Measurements from ENCODE around the gene PHKB. TPM values are rescaled to one million over a fixed set of nuclear protein-coding genes. Genes with fewer than 3 reads are reported as not detected.
"Not testable (repeated sequence)": the region's sequence is repeated elsewhere in the genome, so short reads cannot be mapped to it uniquely, and the experiment has no call there.

Gene PHKB
- total RNA-seq, 1 experiment from 2014 or later, result 39.1 TPM

- no peak for DNase-seq (ENCODE audit: low read depth)
Measured at GRCh38 chr16:47672475-47672874, 211.3 kb downstream of the PHKB start.

- no peak for DNase-seq (ENCODE audit: low read depth)
Measured at GRCh38 chr16:47676635-47677177, 215.6 kb downstream of the PHKB start.

- not testable (repeated sequence) for DNase-seq (ENCODE audit: low read depth)
Measured at GRCh38 chr16:47681571-47681970, 220.4 kb downstream of the PHKB start.

GRCh38 chr16:47687694-47688093 lies 226.6 kb downstream of the PHKB start:
- DNase-seq (ENCODE audit: low read depth), result peak; percentile 2

GRCh38 chr16:47693226-47693625 lies 232.1 kb downstream of the PHKB start:
- DNase-seq (ENCODE audit: low read depth), result no peak

- DNase-seq (ENCODE audit: low read depth), result no peak
Measured at GRCh38 chr16:47694543-47694942, 233.4 kb downstream of the PHKB start.

GRCh38 chr16:47695756-47696155 lies 234.6 kb downstream of the PHKB start:
- DNase-seq (ENCODE audit: low read depth), result no peak

- no peak for DNase-seq (ENCODE audit: low read depth)
Measured at GRCh38 chr16:47697826-47698225, 236.7 kb downstream of the PHKB start.

- no peak for DNase-seq (ENCODE audit: low read depth)
Measured at GRCh38 chr16:47699106-47699505, 238.0 kb downstream of the PHKB start.

GRCh38 chr16:47700857-47701587 lies 239.9 kb downstream of the PHKB start:
- DNase-seq (ENCODE audit: low read depth), result no peak

GRCh38 chr16:47705266-47705665 lies 244.1 kb downstream of the PHKB start:
- DNase-seq (ENCODE audit: low read depth), result no peak

GRCh38 chr16:47711809-47712208 lies 250.7 kb downstream of the PHKB start:
- DNase-seq (ENCODE audit: low read depth), result no peak

- peak; percentile 48 for DNase-seq (ENCODE audit: low read depth)
Measured at GRCh38 chr16:47712276-47713224, 251.4 kb downstream of the PHKB start.

GRCh38 chr16:47713225-47713595 lies 252.1 kb downstream of the PHKB start:
- DNase-seq (ENCODE audit: low read depth), result peak; percentile 91

GRCh38 chr16:47715442-47716083 lies 254.4 kb downstream of the PHKB start:
- peak; percentile 42 for DNase-seq (ENCODE audit: low read depth)

- peak; percentile 27 for DNase-seq (ENCODE audit: low read depth)
Measured at GRCh38 chr16:47716571-47716970, 255.4 kb downstream of the PHKB start.

GRCh38 chr16:47719713-47720112 lies 258.6 kb downstream of the PHKB start:
- peak; percentile 12 for DNase-seq (ENCODE audit: low read depth)

GRCh38 chr16:47721006-47721637 lies 260.0 kb downstream of the PHKB start:
- DNase-seq (ENCODE audit: low read depth), result no peak

- DNase-seq (ENCODE audit: low read depth), result no peak
Measured at GRCh38 chr16:47722046-47722445, 260.9 kb downstream of the PHKB start.

GRCh38 chr16:47724115-47724785 lies 263.1 kb downstream of the PHKB start:
- DNase-seq (ENCODE audit: low read depth), result no peak

- DNase-seq (ENCODE audit: low read depth), result no peak
Measured at GRCh38 chr16:47725188-47725695, 264.1 kb downstream of the PHKB start.

Measured in M059J (cell line).